A673 (cell line): Measurements from ENCODE around the gene DOCK6. TPM values are rescaled to one million over a fixed set of nuclear protein-coding genes. Genes with fewer than 3 reads are reported as not detected.

ENCODE experiments used
- BruUV-seq: library from RNA; stranded (reverse); fragments of 400-500 nt; replicated peaks from 2 replicates; lab custom pipeline; 2021; lab: Mats Ljungman, UMichigan
- CTCF ChIA-PET: fragments of 300-600 bp; sonication (Branson Sonifier 250); formaldehyde crosslinking; loops from one replicate; lab custom pipeline; 2022; ENCODE audit warnings: antibody characterized with exemption; lab: Charles Lee
- POLR2A ChIA-PET: fragments of 300-600 bp; sonication (Branson Sonifier 250); formaldehyde crosslinking; loops from one replicate; lab custom pipeline; 2022; ENCODE audit warnings: antibody characterized with exemption; ENCODE audit not compliant: low non-redundant PET; lab: Charles Lee
- DNase-seq: peaks from one replicate; pipeline ENCODE4 v3.0.0-alpha.2; 2015; ENCODE audit warnings: low spot score
- H3K27ac ChIP-seq: fragments of 200-600 bp; sonication (generic); 2 replicates; pipeline ENCODE4 v1.5.1; 2016; ENCODE audit warnings: mixed run types, low read depth, mild to moderate bottlenecking, mixed read lengths, antibody characterized with exemption, low read length; ENCODE audit not compliant: poor library complexity, severe bottlenecking
- H3K27me3 ChIP-seq: fragments of 200-600 bp; sonication (generic); replicated peaks from 2 replicates; pipeline ENCODE4 v1.6.1; 2017; ENCODE audit warnings: mixed run types, low read depth, mild to moderate bottlenecking, mixed read lengths, antibody characterized with exemption, low read length; ENCODE audit not compliant: insufficient read depth, poor library complexity
- H3K36me3 ChIP-seq: fragments of 200-600 bp; sonication (generic); 2 replicates; pipeline ENCODE4 v1.6.1; 2016; ENCODE audit warnings: mixed run types, mild to moderate bottlenecking, mixed read lengths, antibody characterized with exemption, low read length; ENCODE audit not compliant: insufficient read depth, poor library complexity, severe bottlenecking
- H3K4me1 ChIP-seq: fragments of 200-600 bp; sonication (generic); 2 replicates; pipeline ENCODE4 v1.6.1; 2017; ENCODE audit warnings: mixed run types, mild to moderate bottlenecking, mixed read lengths, antibody characterized with exemption, low read length; ENCODE audit not compliant: insufficient read depth, poor library complexity, severe bottlenecking
- H3K4me3 ChIP-seq: fragments of 200-600 bp; sonication (generic); 2 replicates; pipeline ENCODE4 v1.5.1; 2016; ENCODE audit warnings: low read depth, mixed run types, mild to moderate bottlenecking, mixed read lengths, low read length; ENCODE audit not compliant: poor library complexity, severe bottlenecking
- H3K9me3 ChIP-seq: fragments of 200-600 bp; sonication (generic); 2 replicates; pipeline ENCODE4 v1.6.1; 2016; ENCODE audit warnings: mixed run types, low read depth, mild to moderate bottlenecking, mixed read lengths, antibody characterized with exemption, low read length; ENCODE audit not compliant: poor library complexity, severe bottlenecking
- CTCF ChIP-seq: fragments of 300-800, 200-600 bp; sonication (generic); conservative IDR thresholded peaks from 2 replicates; pipeline ENCODE4 v1.5.1; 2017; ENCODE audit warnings: low read depth, mild to moderate bottlenecking, antibody characterized with exemption, low read length, moderate library complexity, mixed read lengths
- EZH2 ChIP-seq: fragments of 200-600 bp; sonication (generic); IDR thresholded peaks from 2 replicates; pipeline ENCODE4 v1.6.1; 2017; ENCODE audit warnings: borderline replicate concordance, low read depth, mild to moderate bottlenecking, mixed read lengths, antibody characterized with exemption, low read length; ENCODE audit not compliant: poor library complexity, severe bottlenecking
- intact Hi-C: fragments of 100-400 bp; cut with micrococcal nuclease; formaldehyde crosslinking; loops from one replicate; pipeline ENCODE4 v1.10.0; 2022; ENCODE audit not compliant: unreplicated experiment
- total RNA-seq: library from RNA; stranded (reverse); gene quantifications from 2 replicates; pipeline ENCODE4 v1.2.3, GENCODE V29; 2021

Gene DOCK6
- total RNA-seq, 1 experiment from 2014 or later, result 15.6 TPM

DNA sequence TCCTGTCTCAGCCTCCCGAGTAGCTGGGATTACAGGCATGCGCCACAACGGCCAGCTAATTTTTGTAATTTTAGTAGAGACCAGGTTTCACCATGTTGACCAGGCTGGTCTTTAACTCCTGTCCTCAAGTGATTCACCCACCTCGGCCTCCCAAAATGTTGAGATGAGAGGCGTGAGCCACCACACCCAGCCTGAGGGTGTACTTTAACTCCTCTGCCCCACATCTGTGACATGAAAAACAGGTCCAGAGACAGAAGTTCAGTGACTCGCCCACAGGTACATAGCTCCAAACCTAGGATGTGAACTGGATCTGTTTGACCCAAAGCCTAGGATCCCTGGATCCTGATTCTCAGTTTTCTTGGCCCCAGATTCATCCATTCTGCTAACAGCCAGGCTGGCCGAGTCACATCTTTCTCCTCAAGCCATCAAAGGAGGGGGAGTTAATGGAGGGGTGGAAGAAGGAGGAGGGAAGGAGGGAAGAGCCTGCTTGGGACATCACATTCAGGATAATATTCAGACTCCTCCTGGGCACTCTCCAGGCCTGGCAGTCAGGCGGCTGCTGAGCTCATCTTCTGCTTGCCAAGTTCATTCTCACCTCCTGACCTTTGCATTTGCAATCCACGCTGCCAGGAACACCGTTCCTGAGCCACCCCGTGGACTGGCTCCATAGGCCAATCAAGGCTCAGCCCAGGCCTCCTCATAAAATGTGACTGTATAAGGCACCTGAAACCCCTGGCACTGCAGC lies 109.8 kb downstream of the DOCK6 start:
- DNase-seq, result no peak
- intact Hi-C loops, result no loop called here

DNA sequence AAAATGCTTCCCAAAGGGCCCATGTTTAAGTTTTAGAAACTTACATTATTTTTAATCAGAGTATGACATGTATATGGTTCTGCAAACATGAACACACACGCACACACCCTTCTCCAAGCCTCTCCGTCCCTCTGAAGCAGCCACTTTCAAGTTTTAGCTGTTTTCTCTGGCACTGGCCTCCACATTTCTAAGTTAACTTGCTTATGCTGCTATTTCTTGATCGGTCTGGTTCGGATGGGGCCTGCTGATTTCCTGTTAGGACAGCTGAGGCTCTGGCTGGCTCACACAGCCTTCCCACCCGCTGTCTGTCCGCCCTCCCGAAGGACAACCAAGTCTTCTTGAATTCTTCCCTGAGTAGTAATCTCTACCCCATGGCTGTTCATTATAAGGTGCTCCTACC lies 111.1 kb downstream of the DOCK6 start:
- Histone ChIP-seq H3K27me3 (no peaks in the 10 kb centered on the region), H3K27ac (no peak overlapping the region), H3K36me3 (peaks cover 35% of the 10 kb centered on the region), H3K4me1 (peaks cover 2% of the 10 kb centered on the region), H3K4me3 (no peak overlapping the region), H3K9me3 (no peaks in the 10 kb centered on the region)
- POLR2A ChIA-PET, result interaction anchor here (0.7 kb wide), 1 partner anchor 1571 kb away, joined by 7 read pairs; no protein-coding TSS in a partner anchor
- CTCF ChIA-PET, result no interaction called here
- BruUV-seq, result no TSS peak
- no peak for DNase-seq
- TF ChIP-seq EZH2 (no peak), CTCF (no peak)
- intact Hi-C loops, result no loop called here

More for the DNA sequence above, 109.8 kb downstream of the DOCK6 start:
- Histone ChIP-seq H3K4me1 (peaks cover 4% of the 10 kb centered on the region), H3K9me3 (no peaks in the 10 kb centered on the region), H3K4me3 (no peak overlapping the region), H3K36me3 (peaks cover 25% of the 10 kb centered on the region), H3K27me3 (no peaks in the 10 kb centered on the region), H3K27ac (no peak overlapping the region)
- TF ChIP-seq CTCF (no peak), EZH2 (no peak)
- no TSS peak for BruUV-seq
- ChIA-PET POLR2A (no interaction called here), CTCF (no interaction called here)

Other genes starting within 250 kb of the DOCK6 start
- 162 and 175 TPM in 2 replicates for gene LDLR, start 173.1 kb downstream of the DOCK6 start, total RNA-seq
- 97.6 and 107 TPM in 2 replicates for gene SPC24, start 106.7 kb downstream of the DOCK6 start, total RNA-seq
- gene KANK2, start 65.0 kb downstream of the DOCK6 start, total RNA-seq, result 85.8 and 90.9 TPM in 2 replicates
- gene ANGPTL8, start 22.9 kb downstream of the DOCK6 start, total RNA-seq, result not detected in 2 replicates
- not detected in 2 replicates for gene TSPAN16, start 33.6 kb upstream of the DOCK6 start, total RNA-seq
- 25.4 and 35.5 TPM in 2 replicates for gene RAB3D, start 77.1 kb upstream of the DOCK6 start, total RNA-seq
- gene TMEM205, start 83.7 kb upstream of the DOCK6 start, total RNA-seq, result 94.3 and 100 TPM in 2 replicates
- gene CCDC159, start 84.0 kb upstream of the DOCK6 start, total RNA-seq, result 7.9 and 11.6 TPM in 2 replicates
- 19.0 and 20.2 TPM in 2 replicates for gene PLPPR2, start 92.9 kb upstream of the DOCK6 start, total RNA-seq
- gene SWSAP1, start 112.1 kb upstream of the DOCK6 start, total RNA-seq, result 2.5 and 3.3 TPM in 2 replicates
- 5.3 and 6.0 TPM in 2 replicates for gene EPOR, start 121.8 kb upstream of the DOCK6 start, total RNA-seq
- 0.28 TPM in 1 of 2 replicates, not detected in the other for gene RGL3, start 156.8 kb upstream of the DOCK6 start, total RNA-seq
- gene ODAD3, start 172.6 kb upstream of the DOCK6 start, total RNA-seq, result 0.39 and 1.4 TPM in 2 replicates
- gene PRKCSH, start 173.1 kb upstream of the DOCK6 start, total RNA-seq, result 456 and 468 TPM in 2 replicates
- gene ELAVL3, start 218.5 kb upstream of the DOCK6 start, total RNA-seq, result 5.3 TPM in 2 replicates
- 15.9 and 16.4 TPM in 2 replicates for gene ZNF653, start 243.3 kb upstream of the DOCK6 start, total RNA-seq